Vagina (tissue), 2 donors: ENCODE data around the gene SV2A. TPM values are rescaled to one million over a fixed set of nuclear protein-coding genes. Genes with fewer than 3 reads are reported as not detected.
"Not testable (repeated sequence)": the region's sequence is repeated elsewhere in the genome, so short reads cannot be mapped to it uniquely, and the experiment has no call there.

Experiments
- DNase-seq, 2 donors: peaks; one replicate each; pipeline ENCODE4 v3.0.0-alpha.2; 2017; ENCODE audit errors: extremely low spot score in 2 of 2
- H3K27ac ChIP-seq: fragments of 200-600 bp; sonication (generic); one replicate; pipeline ENCODE4 v1.5.1; 2019
- H3K27me3 ChIP-seq: fragments of 200-600 bp; sonication (generic); one replicate; pipeline ENCODE4 v1.5.1; 2019
- H3K36me3 ChIP-seq, 2 donors: fragments of 200-600 bp; sonication (generic); one replicate each; pipeline ENCODE4 v1.5.1; 2017 to 2019
- H3K4me1 ChIP-seq: fragments of 200-600 bp; sonication (generic); one replicate; pipeline ENCODE4 v1.5.1; 2019
- H3K4me3 ChIP-seq, 2 donors: fragments of 200-600 bp; sonication (generic); 1 replicate in 1 of 2; 2 replicates in 1 of 2; pipeline ENCODE4 v1.5.1; 2016 to 2019
- H3K9me3 ChIP-seq: fragments of 200-600 bp; sonication (generic); one replicate; pipeline ENCODE4 v1.5.1; 2019
- POLR2A ChIP-seq, 2 donors: fragments of 450-650 bp; IDR thresholded peaks; one replicate each; pipeline ENCODE4 v1.6.1; 2017; ENCODE audit warnings: antibody characterized with exemption in 2 of 2, mild to moderate bottlenecking in 2 of 2, moderate library complexity in 2 of 2
- POLR2AphosphoS5 ChIP-seq, 2 donors: sonication (generic); formaldehyde crosslinking; IDR thresholded peaks; one replicate each; pipeline ENCODE4 v1.9.0; 2017; ENCODE audit warnings: antibody characterized with exemption in 2 of 2, mild to moderate bottlenecking in 2 of 2, low read depth in 1 of 2; ENCODE audit not compliant: insufficient read depth in 1 of 2
- intact Hi-C: fragments of 100-400 bp; cut with DNase I; formaldehyde crosslinking; loops from one replicate; pipeline ENCODE4 v1.15.1; 2023
- total RNA-seq: library from RNA; depleted of rRNA; stranded (reverse); fragments of >200 nt; gene quantifications from one replicate; pipeline ENCODE4 v1.2.3, GENCODE V29; 2016
- TF ChIP-seq, protein P1 (sequence below), 3 experiments: fragments of 450-650 bp in 2 of 3; fragments of 200-600 bp in 1 of 3; sonication (generic) in 1 of 3; IDR thresholded peaks; one replicate each; pipeline ENCODE4 v1.5.1; 2017 to 2019; ENCODE audit warnings: antibody characterized with exemption in 3 of 3, mild to moderate bottlenecking in 2 of 3, moderate library complexity in 2 of 3

Gene SV2A
- total RNA-seq, 1 donor from 2014 or later, result 7.6 TPM

DNA sequence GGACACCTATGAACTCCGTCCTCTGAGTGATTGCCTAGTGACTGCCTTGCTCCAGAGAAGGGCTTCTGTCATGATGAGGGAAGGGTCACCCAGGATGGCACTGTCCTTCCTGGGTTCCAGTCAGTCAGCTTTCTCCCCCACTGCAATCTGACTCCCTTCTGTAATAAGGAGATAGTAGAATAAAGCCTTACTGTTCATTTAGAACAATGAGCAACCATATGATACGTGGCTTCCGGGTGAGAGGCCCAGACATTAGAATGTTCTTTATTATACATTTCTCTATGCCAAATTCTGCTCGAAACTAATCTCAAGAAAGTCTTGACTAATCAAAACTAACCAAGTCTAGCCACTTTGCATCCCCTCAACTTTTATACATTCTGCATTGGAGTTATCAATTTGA, 27.6 kb upstream of the SV2A start:
- TF ChIP-seq, protein P1, sequence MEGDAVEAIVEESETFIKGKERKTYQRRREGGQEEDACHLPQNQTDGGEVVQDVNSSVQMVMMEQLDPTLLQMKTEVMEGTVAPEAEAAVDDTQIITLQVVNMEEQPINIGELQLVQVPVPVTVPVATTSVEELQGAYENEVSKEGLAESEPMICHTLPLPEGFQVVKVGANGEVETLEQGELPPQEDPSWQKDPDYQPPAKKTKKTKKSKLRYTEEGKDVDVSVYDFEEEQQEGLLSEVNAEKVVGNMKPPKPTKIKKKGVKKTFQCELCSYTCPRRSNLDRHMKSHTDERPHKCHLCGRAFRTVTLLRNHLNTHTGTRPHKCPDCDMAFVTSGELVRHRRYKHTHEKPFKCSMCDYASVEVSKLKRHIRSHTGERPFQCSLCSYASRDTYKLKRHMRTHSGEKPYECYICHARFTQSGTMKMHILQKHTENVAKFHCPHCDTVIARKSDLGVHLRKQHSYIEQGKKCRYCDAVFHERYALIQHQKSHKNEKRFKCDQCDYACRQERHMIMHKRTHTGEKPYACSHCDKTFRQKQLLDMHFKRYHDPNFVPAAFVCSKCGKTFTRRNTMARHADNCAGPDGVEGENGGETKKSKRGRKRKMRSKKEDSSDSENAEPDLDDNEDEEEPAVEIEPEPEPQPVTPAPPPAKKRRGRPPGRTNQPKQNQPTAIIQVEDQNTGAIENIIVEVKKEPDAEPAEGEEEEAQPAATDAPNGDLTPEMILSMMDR (IDR thresholded peaks at IDR 0.05), result no peak
- no peak for TF ChIP-seq POLR2AphosphoS5 (IDR thresholded peaks at IDR 0.05; ENCODE audit: insufficient read depth in 1 of 2, low read depth in 1 of 2)
- no peak for TF ChIP-seq POLR2A (IDR thresholded peaks at IDR 0.05)
- peaks cover 5% of the 10 kb centered on the region for H3K4me1 ChIP-seq
- DNase-seq, result no peak
- no peak overlapping the region for H3K4me3 ChIP-seq
- no peak overlapping the region for H3K27ac ChIP-seq
- intact Hi-C loops, result no loop called here
- peaks cover 0 to 46% of the 10 kb centered on the region in 2 donors for H3K36me3 ChIP-seq
- no peaks in the 10 kb centered on the region for H3K9me3 ChIP-seq
- no peaks in the 10 kb centered on the region for H3K27me3 ChIP-seq

DNA sequence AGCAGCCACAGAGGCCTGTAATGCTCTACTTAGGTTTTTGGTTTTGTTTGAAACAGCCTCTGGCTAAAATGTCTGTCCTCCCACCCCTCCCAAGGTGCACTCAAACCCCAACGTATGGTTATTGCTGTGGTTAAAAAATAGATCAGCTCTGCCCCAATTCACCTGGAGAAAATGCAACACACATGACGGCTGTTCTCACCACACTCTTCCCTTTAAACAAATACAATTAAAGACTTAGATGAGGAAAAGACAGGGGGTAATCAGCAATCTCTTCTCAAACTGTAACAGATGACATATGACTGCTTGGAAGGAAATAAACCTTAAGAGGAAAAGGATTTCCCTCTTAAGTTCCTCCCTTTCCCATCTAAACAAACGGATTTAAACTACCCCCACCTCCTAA, 25.2 kb upstream of the SV2A start:
- intact Hi-C loops, result no loop called here
- Histone ChIP-seq H3K4me3 (no peak overlapping the region), H3K9me3 (no peaks in the 10 kb centered on the region), H3K36me3 (peaks cover 0 to 36% of the 10 kb centered on the region in 2 donors), H3K27me3 (no peaks in the 10 kb centered on the region), H3K4me1 (peaks cover 19% of the 10 kb centered on the region), H3K27ac (peak overlapping the region; percentile 43)
- TF ChIP-seq POLR2A (IDR thresholded peaks at IDR 0.05) (no peak), POLR2AphosphoS5 (IDR thresholded peaks at IDR 0.05; ENCODE audit: insufficient read depth in 1 of 2, low read depth in 1 of 2) (no peak)
- TF ChIP-seq, protein P1 (IDR thresholded peaks at IDR 0.05), result no peak
- DNase-seq, result no peak

DNA sequence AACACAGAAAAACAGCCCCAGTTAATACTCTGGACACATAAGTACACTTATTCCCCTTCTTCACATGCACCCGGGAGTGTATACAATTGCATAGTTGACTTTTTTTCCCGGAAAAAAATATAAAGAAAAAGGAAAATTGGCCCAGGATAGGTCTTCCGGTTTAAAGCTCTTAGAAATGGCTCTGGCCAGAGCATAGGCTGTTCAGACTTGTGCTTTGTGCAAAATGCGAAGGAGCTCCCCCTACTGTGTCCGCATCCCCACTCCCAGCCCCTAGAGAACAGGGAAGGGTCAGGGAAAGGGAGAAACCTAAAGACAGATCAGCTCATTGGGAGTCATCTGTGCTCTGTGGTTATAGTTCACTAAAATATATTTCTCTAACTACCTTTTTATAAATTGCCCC, 24.6 kb upstream of the SV2A start:
- H3K36me3 ChIP-seq, result peaks cover 0 to 31% of the 10 kb centered on the region in 2 donors
- intact Hi-C loops, result no loop called here
- no peaks in the 10 kb centered on the region for H3K9me3 ChIP-seq
- no peaks in the 10 kb centered on the region for H3K27me3 ChIP-seq
- no peak overlapping the region for H3K4me3 ChIP-seq
- TF ChIP-seq POLR2A (IDR thresholded peaks at IDR 0.05), result no peak
- TF ChIP-seq, protein P1 (IDR thresholded peaks at IDR 0.05), result no peak
- no peak for TF ChIP-seq POLR2AphosphoS5 (IDR thresholded peaks at IDR 0.05; ENCODE audit: insufficient read depth in 1 of 2, low read depth in 1 of 2)
- peak overlapping the region; percentile 43 for H3K27ac ChIP-seq
- no peak for DNase-seq
- H3K4me1 ChIP-seq, result peaks cover 26% of the 10 kb centered on the region

DNA sequence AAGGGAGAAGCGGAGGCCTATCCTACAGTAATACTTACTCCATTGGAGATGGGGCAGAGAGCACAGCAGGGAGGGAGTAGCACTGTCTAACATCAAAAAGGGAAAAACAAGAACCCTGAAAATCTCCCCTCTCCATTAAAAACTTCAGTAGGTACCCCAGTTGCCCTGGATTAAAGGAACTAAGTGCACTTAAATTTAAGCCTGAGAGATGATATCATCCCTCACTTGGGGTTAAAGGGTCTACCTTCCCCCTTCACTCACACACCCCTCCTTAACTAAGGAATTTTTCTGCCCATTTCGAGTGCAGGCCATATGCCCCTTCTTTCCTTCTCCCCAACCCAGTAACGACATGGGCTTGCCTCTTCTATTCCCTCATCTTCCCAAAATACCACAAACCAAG, 22.8 kb upstream of the SV2A start:
- H3K27ac ChIP-seq, result peak overlapping the region; percentile 93
- peaks cover 39% of the 10 kb centered on the region for H3K4me1 ChIP-seq
- H3K4me3 ChIP-seq, result no peak overlapping the region
- no peak for TF ChIP-seq POLR2A (IDR thresholded peaks at IDR 0.05)
- TF ChIP-seq, protein P1 (IDR thresholded peaks at IDR 0.05), result no peak
- no peak for TF ChIP-seq POLR2AphosphoS5 (IDR thresholded peaks at IDR 0.05; ENCODE audit: insufficient read depth in 1 of 2, low read depth in 1 of 2)
- H3K36me3 ChIP-seq, result peaks cover 0 to 15% of the 10 kb centered on the region in 2 donors
- no peaks in the 10 kb centered on the region for H3K27me3 ChIP-seq
- DNase-seq, result no peak
- intact Hi-C loops, result no loop called here
- H3K9me3 ChIP-seq, result no peaks in the 10 kb centered on the region

DNA sequence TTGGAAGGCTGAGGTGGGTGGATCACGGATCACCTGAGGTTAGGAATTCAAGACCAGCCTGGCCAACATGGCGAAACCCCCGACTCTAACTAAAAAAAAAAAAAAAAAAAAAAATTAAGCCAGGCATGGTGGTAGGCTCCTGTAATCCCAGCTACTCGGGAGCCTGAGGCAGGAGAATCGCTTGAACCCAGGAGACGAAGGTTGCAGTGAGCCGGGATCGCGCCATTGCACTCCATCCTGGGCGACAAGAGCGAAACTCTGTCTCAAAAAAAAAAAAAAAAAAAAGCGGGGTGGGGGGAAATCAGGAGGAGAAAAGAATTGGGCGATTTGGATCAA, 21.0 kb upstream of the SV2A start:
- Histone ChIP-seq H3K4me3 (peak overlapping the region; percentile 7 to 20), H3K4me1 (peaks cover 52% of the 10 kb centered on the region), H3K27ac (peak overlapping the region; percentile 93)
- H3K9me3 ChIP-seq, H3K36me3 ChIP-seq, intact Hi-C loops, H3K27me3 ChIP-seq, DNase-seq: not testable (repeated sequence)

DNA sequence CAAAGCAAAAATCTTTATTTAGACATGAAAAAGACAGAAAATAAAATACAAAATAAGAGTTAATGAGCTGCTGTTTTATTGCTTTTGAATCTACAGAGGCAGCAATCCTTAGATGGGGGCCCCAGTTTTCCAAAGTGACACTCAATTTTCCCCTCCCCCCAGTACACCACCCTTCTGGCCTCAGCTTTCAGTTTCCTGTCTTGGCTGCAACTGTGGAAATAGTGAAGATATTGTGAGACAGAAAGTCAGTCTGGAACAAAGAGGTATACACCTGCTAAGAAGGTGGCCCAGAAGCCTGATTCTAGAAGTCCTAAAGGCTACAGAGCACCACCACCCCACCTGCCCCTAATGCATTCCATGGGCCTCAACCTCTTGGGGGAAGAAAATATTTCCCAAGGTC, 20.1 kb upstream of the SV2A start:
- intact Hi-C loops, result no loop called here
- Histone ChIP-seq H3K36me3 (no peaks in the 10 kb centered on the region), H3K27me3 (no peaks in the 10 kb centered on the region), H3K4me1 (peaks cover 52% of the 10 kb centered on the region), H3K27ac (peak overlapping the region; percentile 93), H3K4me3 (no peak overlapping the region), H3K9me3 (no peaks in the 10 kb centered on the region)
- no peak for DNase-seq
- TF ChIP-seq POLR2AphosphoS5 (IDR thresholded peaks at IDR 0.05; ENCODE audit: insufficient read depth in 1 of 2, low read depth in 1 of 2) (no peak), POLR2A (IDR thresholded peaks at IDR 0.05) (no peak)
- TF ChIP-seq, protein P1 (IDR thresholded peaks at IDR 0.05), result no peak
